NCI-H1436 (cell line): ENCODE data around the gene B4GAT1.
"Not testable (repeated sequence)": the region's sequence is repeated elsewhere in the genome, so short reads cannot be mapped to it uniquely, and the experiment has no call there.

Experiments used
- DNase-seq: peaks from one replicate; lab custom pipeline; 2025; lab: John Stamatoyannopoulos, UW

The B4GAT1 gene

GRCh38 chr11:66347425-66348276, at the start of gene B4GAT1:
Gene B4GAT1, minus strand, starts transcription at chr11:66347629. Its CDS starts 84 bp downstream, at chr11:66347545.
- peak; percentile 81 for DNase-seq

- no peak for DNase-seq
Observed at GRCh38 chr11:66393954-66394353, 46.5 kb upstream of the B4GAT1 start.

DNA sequence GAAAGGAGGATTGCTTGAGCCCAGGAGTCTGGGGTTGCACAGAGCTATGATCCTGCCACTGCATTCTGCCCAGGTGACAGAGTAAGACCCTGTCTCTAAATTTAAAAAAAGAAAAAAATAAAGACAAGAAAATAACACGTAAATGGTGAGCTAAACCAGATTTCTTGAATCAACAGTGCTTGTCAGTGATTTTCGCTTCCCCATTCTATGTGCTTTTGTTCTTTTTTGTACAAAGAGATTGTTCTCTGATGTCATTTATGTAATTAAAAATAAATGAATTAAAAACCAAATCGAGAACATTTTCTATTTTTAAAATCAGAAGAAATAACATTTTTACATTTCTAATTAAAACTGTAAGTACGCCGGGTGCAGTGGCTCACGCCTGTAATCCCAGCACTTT, 43.9 kb upstream of the B4GAT1 start:
- no peak for DNase-seq

DNA sequence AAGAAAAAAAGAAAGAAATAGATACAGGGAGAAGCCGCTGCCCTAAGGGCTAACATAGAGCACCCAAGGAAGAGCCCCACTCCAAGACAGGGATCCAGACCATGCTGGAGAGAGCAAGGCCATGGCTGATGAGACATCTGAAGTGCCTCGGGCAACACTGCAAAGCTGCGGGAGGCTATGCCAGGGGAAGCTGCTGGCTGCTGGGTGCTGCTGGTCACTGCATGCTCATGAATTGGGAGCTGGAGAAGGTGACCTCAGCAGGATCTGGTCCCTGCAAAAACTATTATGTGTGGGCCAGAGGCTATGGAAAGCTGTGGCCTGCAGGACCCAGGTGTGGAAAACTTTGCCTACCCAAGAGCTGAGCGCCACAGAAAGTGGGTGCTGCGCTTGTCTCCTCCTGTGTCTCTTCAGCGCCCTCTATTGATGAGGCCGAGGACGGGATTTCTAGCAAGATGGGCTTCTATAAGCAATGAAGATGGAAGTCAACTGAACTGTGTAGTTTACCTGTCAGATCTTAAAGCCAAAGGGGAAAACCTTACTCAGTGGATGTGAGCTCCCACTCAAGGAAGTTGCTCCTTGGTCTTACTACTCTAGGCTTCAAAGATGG, 41.5 kb upstream of the B4GAT1 start:
- peak; percentile 81 for DNase-seq

DNA sequence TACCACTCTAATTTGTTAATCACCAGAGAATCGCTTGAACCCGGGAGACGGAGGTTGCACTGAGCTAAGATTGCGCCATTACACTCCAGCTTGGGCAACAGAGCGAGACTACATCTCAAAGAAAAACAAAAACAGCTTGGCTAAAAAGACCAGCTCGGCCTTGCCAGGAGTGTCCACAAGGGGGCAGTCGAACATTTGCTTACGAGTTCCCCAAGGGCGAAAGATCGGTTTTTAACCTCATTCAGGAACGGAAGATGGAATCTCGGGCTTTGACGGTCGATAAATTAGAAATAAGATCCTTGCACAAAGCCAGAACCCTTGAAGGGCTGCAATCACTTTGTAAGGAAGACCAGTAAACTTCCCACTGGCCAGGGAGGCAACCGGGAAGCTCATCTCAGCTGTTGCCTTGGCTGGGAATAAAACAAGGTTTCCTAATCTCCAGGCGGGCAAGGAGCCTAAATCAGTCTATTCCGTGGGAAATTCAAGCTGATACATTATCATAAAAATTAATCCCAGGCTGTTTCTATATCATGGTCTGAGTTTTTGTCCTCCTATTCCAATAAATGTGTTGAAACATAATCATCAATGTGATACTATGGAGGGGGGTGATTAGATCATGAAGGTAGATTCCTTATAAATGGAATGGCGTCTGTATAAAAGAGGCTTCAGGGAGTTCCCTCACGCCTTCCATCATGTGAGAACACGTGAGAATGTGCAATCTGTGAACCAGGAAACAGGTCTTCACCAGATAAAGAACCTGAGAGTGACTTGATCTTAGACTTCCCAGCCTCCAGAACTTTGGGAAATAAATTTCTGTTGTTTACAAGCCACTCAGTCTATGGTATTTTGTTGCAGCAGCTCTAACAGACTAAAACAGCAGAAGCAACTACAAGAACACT, 39.0 kb upstream of the B4GAT1 start:
- peak; percentile 73 for DNase-seq

DNA sequence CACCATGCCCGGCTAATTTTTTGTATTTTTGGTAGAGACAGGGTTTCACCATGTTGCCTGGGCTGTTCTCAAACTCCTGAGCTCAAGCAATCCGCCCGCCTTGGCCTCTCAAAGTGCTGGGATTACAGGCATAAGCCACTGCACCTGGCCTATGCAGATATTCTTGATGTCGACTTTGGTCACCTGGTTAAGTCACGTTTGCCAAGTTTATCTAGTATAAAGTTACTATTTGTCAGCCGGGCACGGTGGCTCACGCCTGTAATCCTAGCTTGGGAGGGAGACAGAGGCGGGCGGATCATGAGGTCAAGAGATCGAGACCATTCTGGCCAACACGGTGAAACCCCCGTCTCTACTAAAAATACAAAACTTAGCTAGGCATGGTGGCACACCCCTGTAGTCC, 36.9 kb upstream of the B4GAT1 start:
- DNase-seq, result not testable (repeated sequence)

- not testable (repeated sequence) for DNase-seq
Observed at GRCh38 chr11:66380264-66380663, 32.8 kb upstream of the B4GAT1 start.

DNA sequence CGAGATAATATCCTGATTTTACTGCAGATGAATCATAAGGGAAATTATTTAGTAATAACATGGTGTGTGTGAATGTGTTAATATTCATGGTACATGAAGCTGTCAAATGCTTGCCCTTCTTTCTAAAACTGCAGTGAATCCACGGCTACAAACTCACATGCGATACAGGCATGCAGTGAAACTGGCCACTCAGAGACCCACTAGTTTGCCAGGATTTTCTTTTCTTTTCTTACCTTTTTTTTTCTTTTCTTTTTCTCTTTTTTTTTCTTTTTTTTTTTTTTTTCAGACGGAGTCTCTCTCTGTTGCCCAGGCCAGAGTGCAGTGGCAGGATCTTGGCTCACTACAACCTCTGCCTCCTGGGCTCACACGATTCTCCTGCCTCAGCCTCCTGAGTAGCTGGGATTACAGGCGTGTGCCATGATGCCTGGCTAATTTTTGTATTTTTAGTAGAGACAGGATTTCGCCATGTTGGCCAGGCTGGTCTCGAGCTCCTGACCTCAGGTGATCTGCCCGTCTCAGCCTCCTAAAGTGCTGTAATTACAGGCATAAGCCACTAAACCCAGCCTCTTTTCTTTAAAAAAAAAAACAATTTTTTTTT, 26.4 kb upstream of the B4GAT1 start:
- DNase-seq, result not testable (repeated sequence)

DNA sequence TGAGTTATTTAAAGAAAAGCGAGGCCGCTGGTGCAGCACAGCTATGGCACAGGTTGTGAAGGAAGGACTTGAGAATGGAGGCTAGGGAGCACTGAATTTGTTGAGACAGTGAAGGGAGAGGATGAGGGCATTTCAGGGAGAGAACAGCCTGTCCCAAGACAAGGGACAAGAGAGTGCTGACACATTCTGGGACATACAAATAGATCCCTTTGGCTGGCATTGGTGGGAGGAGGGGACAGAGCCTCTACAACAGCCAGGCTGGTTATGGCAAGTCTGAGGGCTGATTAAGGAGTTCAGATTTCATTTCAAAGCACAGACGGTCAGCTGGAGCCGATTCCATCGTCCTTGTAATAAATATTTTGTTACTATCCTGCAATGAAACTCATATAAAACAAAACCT, 25.8 kb upstream of the B4GAT1 start:
- no peak for DNase-seq

- DNase-seq, result peak; percentile 93
Observed at GRCh38 chr11:66371627-66372415, 24.4 kb upstream of the B4GAT1 start, which contains the start of gene SLC29A2. Gene SLC29A2, minus strand, starts transcription at chr11:66371760. Its CDS starts 169 bp downstream, at chr11:66371591.

- no peak for DNase-seq
Observed at GRCh38 chr11:66369073-66369894, 21.9 kb upstream of the B4GAT1 start.

- no peak for DNase-seq
Observed at GRCh38 chr11:66368484-66368883, 21.1 kb upstream of the B4GAT1 start.

DNA sequence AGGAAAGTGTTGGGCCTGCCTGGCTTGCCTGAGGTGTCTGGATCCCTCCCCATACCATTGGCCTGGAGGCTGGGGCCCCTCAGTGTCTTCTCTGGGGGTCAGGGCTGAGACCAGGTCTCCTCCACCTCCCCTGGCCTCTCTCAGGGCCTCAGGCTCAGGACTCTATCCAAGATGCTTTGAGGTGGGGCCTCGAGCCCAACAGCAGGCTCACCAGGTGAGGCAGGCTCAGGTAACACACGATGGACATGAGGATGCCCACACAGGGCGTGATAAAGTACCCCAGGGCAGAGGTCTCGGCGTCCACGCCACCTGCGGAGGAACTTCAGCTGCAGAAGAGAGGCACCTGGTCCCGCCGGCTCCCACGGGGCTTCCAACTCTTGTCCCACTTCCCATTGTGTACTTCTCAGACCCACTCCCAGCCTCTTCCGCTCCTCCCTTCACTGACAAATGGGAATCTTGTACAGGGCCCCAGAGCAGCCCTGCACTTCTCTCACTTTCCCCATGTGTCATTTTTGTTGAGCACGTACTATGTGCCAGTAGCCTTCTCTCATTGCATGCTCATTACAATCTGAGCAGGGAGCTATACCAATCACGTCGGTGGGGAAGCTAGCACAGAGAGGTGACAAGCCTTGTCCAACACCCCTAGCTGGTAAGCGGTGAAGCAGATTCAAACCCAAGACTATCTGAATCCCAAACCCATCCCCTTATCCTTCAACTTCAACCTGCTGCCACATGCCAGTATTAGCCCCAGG, 20.3 kb upstream of the B4GAT1 start:
- no peak for DNase-seq

GRCh38 chr11:66366844-66367477, 19.5 kb upstream of the B4GAT1 start:
- no peak for DNase-seq

- no peak for DNase-seq
Observed at GRCh38 chr11:66365711-66366619, 18.5 kb upstream of the B4GAT1 start.

DNA sequence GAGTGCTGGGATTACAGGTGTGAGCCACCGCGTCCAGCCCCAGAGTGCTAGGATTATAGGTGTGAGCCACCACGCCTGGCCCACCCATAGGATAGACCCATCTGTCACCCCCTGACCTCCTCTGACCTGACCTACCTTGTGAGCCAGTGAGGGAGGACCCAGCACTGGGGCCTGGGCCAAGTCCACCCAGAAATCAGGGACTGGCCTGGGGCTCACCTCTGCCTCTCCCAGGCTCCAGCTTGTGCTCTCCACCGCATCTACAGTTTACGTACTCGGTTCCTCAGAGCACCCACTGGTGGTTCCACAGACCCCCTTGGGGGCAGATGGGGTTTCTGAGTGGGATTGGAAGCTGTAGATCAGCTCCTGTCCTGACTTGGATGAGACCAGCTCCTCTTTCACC, 17.7 kb upstream of the B4GAT1 start:
- no peak for DNase-seq

DNA sequence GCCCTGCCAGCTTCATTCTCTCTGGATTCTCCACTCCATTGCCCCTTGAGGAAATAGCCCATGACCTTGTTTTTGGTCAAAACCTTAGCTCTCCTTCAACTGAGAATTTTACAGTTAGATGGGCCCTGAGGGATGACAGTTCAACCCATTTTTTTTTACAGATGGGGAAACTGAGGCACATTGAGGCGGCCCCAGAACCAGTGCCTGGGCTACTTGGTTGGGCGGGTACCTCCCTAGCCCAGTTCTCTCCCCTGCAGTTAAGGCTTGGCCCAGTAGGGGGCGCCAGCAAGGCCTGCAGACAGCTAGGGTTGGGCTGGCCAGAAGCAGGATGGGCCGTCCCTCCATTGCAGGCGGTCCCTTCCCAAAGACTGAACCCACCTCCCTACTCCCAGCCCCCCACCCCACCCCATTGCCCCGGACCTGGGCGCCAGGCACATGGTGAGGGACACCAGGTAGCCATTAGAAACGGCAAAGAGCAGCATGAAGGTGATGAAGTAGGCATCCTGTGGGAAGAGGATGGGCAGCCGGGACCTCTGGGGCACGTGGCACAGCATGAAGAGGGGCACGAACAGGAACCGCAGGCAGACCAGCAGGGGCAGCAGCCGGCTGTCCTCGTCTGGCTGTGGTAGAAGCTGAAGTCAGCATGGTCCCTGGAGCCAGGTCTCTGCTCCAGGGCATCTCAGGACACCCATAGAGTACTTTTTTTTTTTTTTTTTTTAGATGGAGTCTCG, 16.5 kb upstream of the B4GAT1 start:
- DNase-seq, result peak; percentile 7
